Measurements from ENCODE around the gene GPR119.

GRCh38 chrX:130343411-130343810, 42.1 kb downstream of the GPR119 start:
- TF ChIP-seq POLR2A (IDR thresholded peaks at IDR 0.05; ENCODE audit: low read depth, low read length) (no peak), POLR2AphosphoS5 (IDR thresholded peaks at IDR 0.05; ENCODE audit: low read depth, low read length) (no peak), TAF1 (IDR thresholded peaks at IDR 0.05; ENCODE audit: borderline replicate concordance, low read depth, low read length) (no peak)

Data from GM12892 (cell line).